SK-N-SH (cell line): ENCODE measurements around the gene UBA1. TPM values are rescaled to one million over a fixed set of nuclear protein-coding genes. Genes with fewer than 3 reads are reported as not detected.

Source experiments
- CTCF ChIA-PET: fragments of 300-600, 350-600 bp; formaldehyde crosslinking; extraction: SDS; loops from one replicate; lab custom pipeline; 2021; lab: Yijun Ruan, JAX
- POLR2A ChIA-PET: fragments of 350-600 bp; sonication (Branson Sonifier 250); formaldehyde crosslinking; extraction: SDS; loops from one replicate; lab custom pipeline; 2020; ENCODE audit warnings: antibody characterized with exemption, inconsistent platforms; lab: Yijun Ruan, JAX
- DNase-seq: peaks from one replicate; pipeline ENCODE4 v3.0.0; 2012
- H2AFZ ChIP-seq: fragments of 200-600 bp; sonication (generic); 2 replicates; pipeline ENCODE4 v1.8.1; 2016; ENCODE audit warnings: antibody characterized with exemption, mild to moderate bottlenecking, low read depth
- H3F3A ChIP-seq: fragments of 200-600 bp; sonication (generic); replicated peaks from 2 replicates; pipeline ENCODE3; 2016; ENCODE audit warnings: antibody characterized with exemption, mild to moderate bottlenecking; ENCODE audit not compliant: insufficient read depth
- H3K27ac ChIP-seq, 2 experiments: fragments of 200-500 bp in 1 of 2; fragments of 200-600 bp in 1 of 2; sonication (Bioruptor generic) in 1 of 2; sonication (generic), shearing (Covaris generic) in 1 of 2; 2 replicates each; pipeline versions ENCODE4 v1.5.1 to v1.6.1; 2014 to 2016; ENCODE audit warnings: low read depth in 2 of 2, inconsistent platforms in 1 of 2, low read length in 1 of 2, mild to moderate bottlenecking in 1 of 2, mixed read lengths in 1 of 2
- H3K27me3 ChIP-seq: fragments of 200-600 bp; sonication (generic), shearing (Covaris generic); 2 replicates; pipeline ENCODE4 v1.6.1; 2016; ENCODE audit warnings: mixed run types; ENCODE audit not compliant: insufficient read depth
- H3K36me3 ChIP-seq, 2 experiments: fragments of 200-500 bp in 1 of 2; fragments of 200-600 bp in 1 of 2; sonication (Bioruptor generic) in 1 of 2; sonication (generic) in 1 of 2; replicated peaks in 1 of 2; 2 replicates each; pipeline versions ENCODE3 to v1.5.1; 2014 to 2016; ENCODE audit warnings: low read length in 1 of 2, mild to moderate bottlenecking in 1 of 2; ENCODE audit not compliant: insufficient read depth in 2 of 2, control insufficient read depth in 1 of 2
- H3K4me1 ChIP-seq, 2 experiments: fragments of 200-500 bp in 1 of 2; fragments of 200-600 bp in 1 of 2; sonication (Bioruptor generic) in 1 of 2; sonication (generic), shearing (Covaris generic) in 1 of 2; 2 replicates each; pipeline versions ENCODE4 v1.5.1 to v1.6.1; 2014 to 2016; ENCODE audit warnings: low read depth in 1 of 2, low read length in 1 of 2, mixed run types in 1 of 2; ENCODE audit not compliant: insufficient read depth in 2 of 2, control insufficient read depth in 1 of 2
- H3K4me2 ChIP-seq: fragments of 200-600 bp; sonication (generic), shearing (Covaris generic); 2 replicates; pipeline ENCODE4 v1.6.1; 2017; ENCODE audit warnings: mixed run types
- H3K4me3 ChIP-seq, 2 experiments: fragments of 200-500 bp in 1 of 2; fragments of 200-600 bp in 1 of 2; sonication (Bioruptor generic) in 1 of 2; sonication (generic), shearing (Covaris generic) in 1 of 2; 2 replicates each; pipeline versions ENCODE4 v1.5.1 to v1.8.1; 2014 to 2016; ENCODE audit warnings: low read depth in 2 of 2, inconsistent platforms in 1 of 2, low read length in 1 of 2, mild to moderate bottlenecking in 1 of 2, mixed read lengths in 1 of 2, moderate library complexity in 1 of 2
- H3K79me2 ChIP-seq: fragments of 200-600 bp; sonication (generic); 2 replicates; pipeline ENCODE4 v1.8.1; 2017; ENCODE audit warnings: mild to moderate bottlenecking; ENCODE audit not compliant: insufficient read depth
- H3K9ac ChIP-seq: fragments of 200-600 bp; sonication (generic); 2 replicates; pipeline ENCODE4 v1.6.1; 2017; ENCODE audit warnings: mixed run types
- H3K9me2 ChIP-seq: fragments of 200-600 bp; sonication (generic); 2 replicates; pipeline ENCODE4 v1.6.1; 2017; ENCODE audit warnings: mixed run types
- H3K9me3 ChIP-seq: fragments of 200-600 bp; sonication (generic); 2 replicates; pipeline ENCODE4 v1.6.1; 2017; ENCODE audit warnings: mixed run types, mild to moderate bottlenecking, moderate library complexity
- H4K20me1 ChIP-seq: fragments of 200-600 bp; sonication (generic); 2 replicates; pipeline ENCODE4 v1.6.1; 2017; ENCODE audit warnings: mild to moderate bottlenecking, mixed run types; ENCODE audit not compliant: insufficient read depth
- CHD2 ChIP-seq: fragments of 150-350 bp; IDR thresholded peaks from 2 replicates; pipeline ENCODE4 v1.6.1; 2018; ENCODE audit warnings: low read length; ENCODE audit not compliant: partially characterized antibody
- ELF1 ChIP-seq: IDR thresholded peaks from 2 replicates; pipeline ENCODE4 v1.4.0; 2012
- EZH2phosphoT487 ChIP-seq: fragments of 200-600 bp; sonication (generic); IDR thresholded peaks from 2 replicates; pipeline ENCODE4 v1.6.1; 2017; ENCODE audit warnings: low read depth, mixed run types, mild to moderate bottlenecking, antibody characterized with exemption, moderate library complexity, borderline replicate concordance
- FOSL2 ChIP-seq: IDR thresholded peaks from 2 replicates; pipeline ENCODE4 v1.4.0; 2012; ENCODE audit warnings: low read depth, mild to moderate bottlenecking, moderate library complexity, borderline replicate concordance
- GABPA ChIP-seq: IDR thresholded peaks from 2 replicates; pipeline ENCODE4 v1.4.0; 2012; ENCODE audit warnings: low read depth, mild to moderate bottlenecking
- GATA2 ChIP-seq: sonication (generic); formaldehyde crosslinking; IDR thresholded peaks from 2 replicates; pipeline ENCODE4 v1.5.0; 2020; ENCODE audit warnings: mild to moderate bottlenecking, missing genetic modification reagents
- JUND ChIP-seq: IDR thresholded peaks from 2 replicates; pipeline ENCODE4 v1.4.0; 2012
- MEF2A ChIP-seq: IDR thresholded peaks from 2 replicates; pipeline ENCODE4 v1.4.0; 2012; ENCODE audit warnings: low read depth, borderline replicate concordance
- NFIC ChIP-seq: IDR thresholded peaks from 2 replicates; pipeline ENCODE4 v1.4.0; 2012; ENCODE audit warnings: borderline replicate concordance
- RCOR1 ChIP-seq: fragments of 150-350 bp; IDR thresholded peaks from 2 replicates; pipeline ENCODE4 v1.6.1; 2017; ENCODE audit warnings: antibody characterized with exemption, low read length
- RFX5 ChIP-seq: IDR thresholded peaks from 2 replicates; pipeline ENCODE4 v1.6.1; 2012; ENCODE audit warnings: mild to moderate bottlenecking, improper control_type of control experiment, low read length
- SIN3A ChIP-seq: IDR thresholded peaks from 2 replicates; pipeline ENCODE4 v1.6.1; 2012; ENCODE audit warnings: low read depth, mild to moderate bottlenecking, low read length, moderate library complexity, borderline replicate concordance
- SMC3 ChIP-seq: IDR thresholded peaks from 2 replicates; pipeline ENCODE4 v1.6.1; 2012; ENCODE audit warnings: low read depth, low read length, improper control_type of control experiment
- TEAD4 ChIP-seq: IDR thresholded peaks from 2 replicates; pipeline ENCODE4 v1.4.0; 2012; ENCODE audit warnings: mild to moderate bottlenecking, borderline replicate concordance; ENCODE audit not compliant: insufficient read depth
- YY1 ChIP-seq: IDR thresholded peaks from 2 replicates; pipeline ENCODE4 v1.4.0; 2012; ENCODE audit warnings: low read depth, mild to moderate bottlenecking
- WGBS: methylation state at CpG from one replicate; pipeline ENCODE4 v1.1.6; 2017; ENCODE audit warnings: low lambda C conversion rate; 5-methylcytosine and 5-hydroxymethylcytosine counted together
- polyA plus RNA-seq, 3 experiments: library from polyadenylated mRNA; depleted of rRNA; stranded (reverse); fragments of >200 nt; gene quantifications; 2 replicates each; pipeline ENCODE4 v1.2.3, GENCODE V29; 2012
- TF ChIP-seq, protein P1 (sequence below): IDR thresholded peaks from 2 replicates; pipeline ENCODE4; 2012
- TF ChIP-seq, protein P2 (sequence below): IDR thresholded peaks from 2 replicates; pipeline ENCODE4 v1.4.0; 2012; ENCODE audit warnings: low read depth
- TF ChIP-seq, protein P3 (sequence below): fragments of 200-600 bp; sonication (generic); IDR thresholded peaks from 2 replicates; pipeline ENCODE4 v1.6.1; 2017; ENCODE audit warnings: antibody characterized with exemption, mild to moderate bottlenecking, moderate library complexity

Gene UBA1
- polyA plus RNA-seq, 1 of the 3 experiments (the other 2 are of a cell fraction): 283 TPM

DNA sequence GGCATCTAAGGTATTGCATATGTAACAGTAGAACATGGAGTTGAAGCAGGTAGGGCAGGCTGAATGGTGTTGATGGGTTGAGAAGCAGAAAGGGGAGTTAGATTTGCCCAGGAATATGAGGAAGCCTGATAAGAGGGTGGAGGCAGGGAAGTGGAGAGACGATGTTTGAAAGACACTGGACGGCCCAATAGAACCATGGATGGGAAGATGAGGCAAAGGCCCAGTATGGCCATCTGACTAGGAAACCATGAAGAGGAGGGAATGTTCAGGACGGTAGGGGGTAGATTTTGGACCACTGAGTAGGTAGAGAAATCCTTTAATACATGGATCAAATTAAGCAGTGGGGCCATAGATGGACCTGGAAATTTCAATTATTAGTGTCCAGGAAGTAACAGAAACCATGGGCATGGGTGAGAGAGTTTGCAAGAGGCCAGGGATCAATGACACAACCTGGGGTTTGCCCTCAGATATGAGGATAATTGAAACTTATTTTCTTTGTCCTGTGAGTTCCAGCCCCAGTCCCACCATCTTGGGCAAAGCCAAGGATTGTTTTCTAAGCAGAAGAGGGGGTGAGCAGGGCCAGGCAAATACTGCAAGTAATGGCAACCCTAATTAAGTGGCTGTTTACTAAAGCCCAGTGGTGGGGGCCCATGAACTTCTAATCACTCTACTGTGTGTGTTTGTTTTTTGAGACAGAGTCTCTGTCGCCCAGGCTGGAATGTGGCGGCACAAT is 36.7 kb downstream of the UBA1 start (continued):
- TF ChIP-seq YY1 (no peak), RCOR1 (no peak), FOSL2 (no peak)
- TF ChIP-seq, protein P1, sequence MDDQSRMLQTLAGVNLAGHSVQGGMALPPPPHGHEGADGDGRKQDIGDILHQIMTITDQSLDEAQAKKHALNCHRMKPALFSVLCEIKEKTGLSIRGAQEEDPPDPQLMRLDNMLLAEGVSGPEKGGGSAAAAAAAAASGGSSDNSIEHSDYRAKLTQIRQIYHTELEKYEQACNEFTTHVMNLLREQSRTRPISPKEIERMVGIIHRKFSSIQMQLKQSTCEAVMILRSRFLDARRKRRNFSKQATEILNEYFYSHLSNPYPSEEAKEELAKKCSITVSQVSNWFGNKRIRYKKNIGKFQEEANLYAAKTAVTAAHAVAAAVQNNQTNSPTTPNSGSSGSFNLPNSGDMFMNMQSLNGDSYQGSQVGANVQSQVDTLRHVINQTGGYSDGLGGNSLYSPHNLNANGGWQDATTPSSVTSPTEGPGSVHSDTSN: no peak
- TF ChIP-seq, all 33 proteins: peak for 0

DNA sequence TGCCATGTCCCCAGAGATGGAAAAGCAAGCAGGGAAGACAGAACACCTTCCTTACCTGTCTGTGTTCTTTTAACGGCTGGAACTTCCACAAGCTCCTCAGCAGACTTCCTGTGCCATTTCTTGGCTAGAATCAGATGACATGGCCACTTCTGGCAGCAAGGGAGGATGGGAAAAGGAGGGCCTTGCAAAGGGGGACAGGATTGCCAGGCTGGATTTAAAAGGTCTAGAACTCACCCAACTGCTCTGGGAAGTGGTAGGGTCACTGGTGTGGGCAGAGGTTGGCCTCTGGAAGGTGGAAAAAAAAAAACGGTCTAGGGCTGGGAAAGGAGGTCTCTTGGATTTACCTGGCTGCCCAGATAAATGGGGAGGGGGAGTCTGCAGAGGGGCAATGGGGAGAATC is 37.5 kb downstream of the UBA1 start:
- H3K27me3 ChIP-seq: no peaks in the 10 kb centered on the region
- no peak overlapping the region for H3K4me2 ChIP-seq
- H3K9me3 ChIP-seq: no peaks in the 10 kb centered on the region
- peaks cover 25% of the 10 kb centered on the region for H3K79me2 ChIP-seq
- H3K36me3 ChIP-seq: peaks cover 8 to 34% of the 10 kb centered on the region in 2 experiments
- H3K4me1 ChIP-seq: peaks cover 0 to 7% of the 10 kb centered on the region in 2 experiments; a peak in 2 of 4 replicates
- no peak overlapping the region for H3K4me3 ChIP-seq
- peaks cover 23% of the 10 kb centered on the region for H3F3A ChIP-seq
- TF ChIP-seq SMC3 (no peak), GABPA (no peak), SIN3A (no peak), RCOR1 (no peak), TEAD4 (no peak), MEF2A (no peak), JUND (no peak), EZH2phosphoT487 (no peak), ELF1 (no peak), NFIC (no peak), GATA2 (CRISPR knock-in tag) (no peak), RFX5 (no peak), CHD2 (no peak), YY1 (no peak)
- TF ChIP-seq, protein P2, sequence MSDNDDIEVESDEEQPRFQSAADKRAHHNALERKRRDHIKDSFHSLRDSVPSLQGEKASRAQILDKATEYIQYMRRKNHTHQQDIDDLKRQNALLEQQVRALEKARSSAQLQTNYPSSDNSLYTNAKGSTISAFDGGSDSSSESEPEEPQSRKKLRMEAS: no peak
- TF ChIP-seq, protein P3, sequence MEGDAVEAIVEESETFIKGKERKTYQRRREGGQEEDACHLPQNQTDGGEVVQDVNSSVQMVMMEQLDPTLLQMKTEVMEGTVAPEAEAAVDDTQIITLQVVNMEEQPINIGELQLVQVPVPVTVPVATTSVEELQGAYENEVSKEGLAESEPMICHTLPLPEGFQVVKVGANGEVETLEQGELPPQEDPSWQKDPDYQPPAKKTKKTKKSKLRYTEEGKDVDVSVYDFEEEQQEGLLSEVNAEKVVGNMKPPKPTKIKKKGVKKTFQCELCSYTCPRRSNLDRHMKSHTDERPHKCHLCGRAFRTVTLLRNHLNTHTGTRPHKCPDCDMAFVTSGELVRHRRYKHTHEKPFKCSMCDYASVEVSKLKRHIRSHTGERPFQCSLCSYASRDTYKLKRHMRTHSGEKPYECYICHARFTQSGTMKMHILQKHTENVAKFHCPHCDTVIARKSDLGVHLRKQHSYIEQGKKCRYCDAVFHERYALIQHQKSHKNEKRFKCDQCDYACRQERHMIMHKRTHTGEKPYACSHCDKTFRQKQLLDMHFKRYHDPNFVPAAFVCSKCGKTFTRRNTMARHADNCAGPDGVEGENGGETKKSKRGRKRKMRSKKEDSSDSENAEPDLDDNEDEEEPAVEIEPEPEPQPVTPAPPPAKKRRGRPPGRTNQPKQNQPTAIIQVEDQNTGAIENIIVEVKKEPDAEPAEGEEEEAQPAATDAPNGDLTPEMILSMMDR: no peak
- TF ChIP-seq, all 33 proteins: peak for 0
- WGBS: 53% methylated on average over 2 of the region's 2 CpGs
- Histone ChIP-seq H2AFZ (no peak overlapping the region), H3K27ac (no peak overlapping the region), H3K9me2 (no peaks in the 10 kb centered on the region), H4K20me1 (peaks cover 10% of the 10 kb centered on the region; the same call in 1 of the 2 replicates), H3K9ac (no peak overlapping the region)
- no peak for DNase-seq
- CTCF ChIA-PET: interaction anchor here (0.7 to 1.3 kb wide), 2 partner anchors 12 to 293 kb away, joined by 3 read pairs; partner anchors contain the start of gene CDK16
- POLR2A ChIA-PET: no interaction called here
